Stimulated activated CD4-positive, alpha-beta T cell treated with anti-CD3 and anti-CD28 coated beads, Interleukin-4, amount 100 ng/mL, for 48 hours (primary cell): Measurements from ENCODE around the gene ACAP2.
"Not testable (repeated sequence)": the region's sequence is repeated elsewhere in the genome, so short reads cannot be mapped to it uniquely, and the experiment has no call there.

ENCODE experiments used
- DNase-seq, 2 donors: peaks; one replicate each; pipeline ENCODE4 v3.0.0-alpha.2; 2020; ENCODE audit warnings: low read depth in 2 of 2

ACAP2 gene

DNA sequence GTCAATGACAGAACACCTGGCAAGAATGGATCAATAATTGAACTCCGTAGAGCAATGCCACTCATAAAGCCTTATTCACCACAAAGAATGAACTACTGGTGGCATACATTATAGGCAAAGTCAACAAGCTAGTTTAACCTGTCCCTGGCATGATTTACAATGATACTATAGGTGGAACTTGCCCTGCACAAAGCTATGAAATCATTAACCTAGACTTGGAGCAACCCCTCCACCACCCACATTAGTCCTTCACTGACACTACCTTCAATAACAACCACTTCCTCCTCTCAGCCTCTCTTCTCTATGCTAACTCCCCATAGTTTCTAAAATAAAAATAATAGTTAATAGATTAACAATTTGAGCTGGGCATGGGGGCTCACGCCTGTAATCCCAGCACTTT, 54.4 kb downstream of the ACAP2 start:
- DNase-seq, result no peak

DNA sequence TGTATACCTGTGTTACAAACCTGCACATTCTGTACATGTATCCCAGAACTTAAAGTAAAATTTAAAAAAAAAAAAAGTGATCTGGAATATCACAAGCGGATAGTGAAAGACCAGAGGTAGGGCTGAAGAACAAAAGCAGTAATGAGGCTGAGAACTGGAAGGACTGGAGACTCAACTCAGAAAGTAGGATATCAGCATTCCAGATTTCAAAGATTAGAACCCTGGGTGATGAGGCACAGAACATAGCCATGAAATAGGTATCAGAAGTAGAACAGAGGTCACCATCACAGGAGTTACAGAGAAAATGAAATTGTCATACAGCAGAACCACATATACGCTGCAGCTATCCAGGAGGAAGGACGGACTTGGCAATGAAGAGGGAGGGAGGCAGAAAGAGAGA, 56.1 kb downstream of the ACAP2 start:
- no peak for DNase-seq

GRCh38 chr3:195385526-195385925, 57.3 kb downstream of the ACAP2 start:
- DNase-seq, result no peak

DNA sequence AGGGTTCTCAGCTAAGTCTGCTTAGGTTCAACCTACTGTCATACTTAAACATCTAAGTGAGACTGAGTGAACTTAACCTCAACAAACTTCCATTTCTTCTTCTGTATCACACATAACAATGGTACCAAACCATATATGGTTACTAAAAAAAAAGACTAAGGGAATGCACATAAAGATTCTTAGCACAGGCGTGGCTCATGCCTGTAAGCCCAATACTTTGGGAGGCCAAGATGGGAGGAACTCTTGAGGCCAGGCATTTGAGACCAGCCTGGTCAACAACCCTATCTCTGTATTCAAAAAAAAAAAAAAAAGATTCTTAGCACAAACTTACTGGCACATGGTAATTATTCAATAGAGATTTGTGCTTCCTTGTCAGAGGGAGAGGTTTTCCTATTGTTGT, 57.9 kb downstream of the ACAP2 start:
- DNase-seq, result no peak

DNA sequence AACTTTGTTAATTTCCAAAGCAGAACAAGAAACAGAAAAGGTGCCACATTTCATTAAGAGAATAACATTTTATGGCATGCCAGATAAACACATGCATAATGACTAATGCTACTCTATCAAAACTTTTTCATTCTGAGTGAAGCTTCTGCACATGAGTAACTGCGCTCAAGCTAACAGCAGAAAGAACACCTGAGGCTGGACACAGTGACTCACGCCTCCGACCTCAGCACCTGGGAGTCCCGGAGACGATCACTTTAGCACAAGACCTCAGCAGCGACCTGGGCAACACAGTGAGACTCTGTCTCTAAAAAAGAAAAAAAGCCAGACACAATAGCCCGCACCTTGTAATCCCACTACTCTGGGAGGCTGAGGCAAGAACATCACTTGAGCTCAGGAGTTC, 70.6 kb downstream of the ACAP2 start:
- DNase-seq, result no peak

- no peak for DNase-seq
Observed at GRCh38 chr3:195366200-195366925, 76.5 kb downstream of the ACAP2 start.

- no peak for DNase-seq
Observed at GRCh38 chr3:195365371-195365770, 77.4 kb downstream of the ACAP2 start.

- DNase-seq, result not testable (repeated sequence)
Observed at GRCh38 chr3:195357797-195358196, 85.0 kb downstream of the ACAP2 start.

- no peak for DNase-seq
Observed at GRCh38 chr3:195356151-195357086, 86.4 kb downstream of the ACAP2 start.

GRCh38 chr3:195354009-195354408, 88.8 kb downstream of the ACAP2 start:
- not testable (repeated sequence) for DNase-seq

DNA sequence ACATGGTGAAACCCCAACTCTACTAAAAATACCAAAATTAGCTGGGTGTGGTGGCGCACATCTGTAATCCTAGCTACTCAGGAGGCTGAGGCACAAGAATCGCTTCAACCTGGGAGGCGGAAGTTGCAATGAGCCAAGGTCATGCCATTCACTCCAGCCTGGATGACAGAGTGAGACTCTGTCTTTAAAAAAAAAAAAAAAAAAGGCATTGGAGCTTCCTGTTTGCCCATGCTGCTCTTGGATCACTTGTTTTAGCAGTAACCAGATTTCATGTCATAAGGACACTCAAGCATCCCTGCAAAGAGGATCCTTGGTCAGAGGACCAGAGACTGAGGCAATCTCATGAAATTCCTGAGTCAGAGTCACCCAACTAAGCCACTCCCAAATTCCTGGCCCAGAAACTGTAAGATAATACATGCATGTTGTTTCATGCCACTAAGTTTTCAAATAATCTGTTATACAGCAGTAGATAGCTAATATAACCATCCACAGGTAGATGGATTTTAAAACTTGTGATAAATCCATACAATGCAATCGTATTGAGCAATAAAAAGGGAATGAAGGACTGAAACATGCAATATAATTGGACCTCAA, 89.8 kb downstream of the ACAP2 start:
- DNase-seq, result no peak

DNA sequence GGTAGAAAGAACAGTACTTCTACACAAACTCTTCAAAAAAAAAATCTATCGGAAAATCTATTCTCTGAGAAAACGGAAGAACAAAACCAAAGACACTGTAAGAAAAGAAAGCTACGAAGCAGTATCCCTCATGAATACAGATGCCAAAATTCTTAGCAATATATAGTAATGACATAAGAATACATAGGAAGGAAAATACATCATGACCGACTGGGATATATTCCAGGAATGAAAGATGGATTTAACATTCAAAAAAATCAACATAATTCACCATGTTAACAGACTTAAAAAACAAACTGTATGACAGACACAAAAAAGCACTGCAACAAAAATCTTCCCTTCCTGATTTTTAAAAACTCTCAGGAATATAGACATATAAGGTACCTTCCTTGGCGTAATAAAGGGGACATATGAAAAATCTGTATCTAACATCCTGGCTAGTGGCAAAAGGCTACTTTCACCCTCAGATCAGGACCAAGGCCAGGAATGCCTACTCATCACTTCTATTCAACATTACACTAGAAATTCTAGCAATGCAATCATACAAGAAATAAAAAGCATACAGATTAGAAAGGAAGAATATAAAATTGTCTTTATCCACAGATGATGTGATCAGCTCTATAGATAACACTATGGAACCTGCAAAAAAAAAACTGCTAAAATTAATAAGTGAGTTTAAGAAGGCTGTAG, 94.2 kb downstream of the ACAP2 start:
- DNase-seq, result no peak

GRCh38 chr3:195337747-195338146, 105.1 kb downstream of the ACAP2 start:
- no peak for DNase-seq

DNA sequence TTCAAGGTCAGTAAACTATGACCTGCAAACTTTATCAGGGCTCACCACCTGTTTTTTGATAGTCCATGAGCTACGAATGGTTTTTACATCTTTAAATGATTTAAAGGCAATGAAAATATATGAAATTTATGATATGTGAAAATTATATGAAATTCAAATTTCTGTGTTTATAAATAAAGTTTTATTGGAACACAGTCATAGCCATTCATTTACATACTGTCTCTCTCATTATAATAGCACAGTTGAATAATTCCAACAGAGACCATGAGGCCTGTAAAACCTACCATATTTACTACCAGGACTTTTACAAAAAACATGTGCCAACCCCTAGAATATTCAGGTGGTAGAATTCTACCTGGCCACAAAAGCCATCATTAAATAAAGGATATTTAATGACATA, 107.9 kb downstream of the ACAP2 start:
- no peak for DNase-seq

DNA sequence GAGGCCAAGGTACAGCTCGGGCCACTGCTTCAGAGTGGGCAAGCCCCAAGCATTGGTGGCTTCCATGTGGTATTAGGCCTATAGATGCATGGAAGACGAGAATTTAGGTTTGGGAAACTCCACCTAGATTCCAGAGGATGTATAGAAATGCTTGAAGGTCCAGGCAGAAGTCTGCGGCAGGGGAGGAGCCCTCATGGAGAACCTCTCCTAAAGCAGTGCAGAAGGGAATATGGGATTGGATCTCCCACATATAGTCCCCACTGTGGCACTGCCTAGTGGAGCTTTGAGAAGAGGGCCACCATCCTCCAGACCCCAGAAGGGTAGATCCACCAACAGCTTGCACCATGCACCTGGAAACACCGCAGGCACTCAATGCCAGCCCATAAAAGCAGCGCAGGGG, 123.8 kb downstream of the ACAP2 start:
- no peak for DNase-seq

DNA sequence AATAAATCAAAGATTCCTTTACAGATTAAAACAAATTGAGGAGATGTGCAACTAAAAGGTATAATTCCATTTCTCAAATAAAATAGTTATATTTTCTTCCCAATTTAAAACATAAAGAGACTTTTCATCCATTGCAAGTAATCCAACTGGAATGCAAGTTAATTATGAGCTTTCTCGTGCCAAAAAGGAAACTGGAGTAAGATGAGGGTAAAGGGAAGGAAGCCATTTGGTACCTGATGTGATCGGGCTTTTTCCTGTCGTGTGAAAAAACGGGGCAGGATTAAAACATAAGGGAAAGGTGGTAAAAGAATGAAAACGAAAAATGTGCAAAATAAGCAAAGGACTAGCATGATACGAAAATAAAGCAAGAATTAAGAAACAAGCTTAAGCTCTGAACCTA, 130.1 kb downstream of the ACAP2 start:
- no peak for DNase-seq

GRCh38 chr3:195307711-195308110, 135.1 kb downstream of the ACAP2 start:
- DNase-seq, result no peak

- no peak for DNase-seq
Observed at GRCh38 chr3:195306369-195306768, 136.5 kb downstream of the ACAP2 start.

- no peak for DNase-seq
Observed at GRCh38 chr3:195302431-195302830, 140.4 kb downstream of the ACAP2 start.

GRCh38 chr3:195297446-195297845, 145.4 kb downstream of the ACAP2 start:
- no peak for DNase-seq

DNA sequence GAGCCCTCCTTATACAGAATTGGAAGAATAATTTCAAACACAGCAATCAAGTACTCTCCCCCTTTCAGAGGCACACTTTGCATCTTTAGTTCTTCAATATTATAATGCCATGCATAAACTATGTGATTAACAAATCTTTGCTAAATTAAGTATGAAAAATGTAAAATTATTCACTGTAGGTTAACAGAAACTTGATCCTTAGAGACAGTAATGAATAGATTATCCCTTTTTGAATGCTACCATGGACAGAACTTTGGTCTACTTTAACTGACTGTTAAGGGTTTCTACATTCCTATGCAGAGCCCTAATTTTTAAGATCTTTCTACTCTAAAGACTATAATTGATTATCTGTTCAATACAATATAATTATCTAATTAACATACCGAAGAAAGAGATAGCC, 146.2 kb downstream of the ACAP2 start:
- no peak for DNase-seq

GRCh38 chr3:195291121-195291520, 151.7 kb downstream of the ACAP2 start:
- no peak for DNase-seq
